Panc1 (cell line): Measurements from ENCODE around the gene SCN1B. TPM values are rescaled to one million over a fixed set of nuclear protein-coding genes. Genes with fewer than 3 reads are reported as not detected.

ENCODE experiments used
- ATAC-seq: fragments of 200-7000 bp; cut with Tn5 transposase; 2 replicates; pipeline ENCODE4 v1.9.1; 2020; ENCODE audit warnings: mild to moderate bottlenecking, moderate library complexity
- Bru-seq: library from RNA; stranded (reverse); fragments of 400-500 nt; gene quantifications from one replicate; lab custom pipeline; 2021; lab: Mats Ljungman, UMichigan
- BruChase-seq, 2 experiments: library from RNA; stranded (reverse); fragments of 400-500 nt; gene quantifications; one replicate each; lab custom pipeline; 2021; lab: Mats Ljungman, UMichigan
- BruUV-seq: library from RNA; stranded (reverse); fragments of 400-500 nt; replicated peaks from 2 replicates; lab custom pipeline; 2021; lab: Mats Ljungman, UMichigan
- CTCF ChIA-PET: fragments of 300-600 bp; sonication (Branson Sonifier 250); formaldehyde crosslinking; loops from one replicate; lab custom pipeline; 2022; ENCODE audit warnings: antibody characterized with exemption; lab: Charles Lee
- POLR2A ChIA-PET: fragments of 300-600 bp; sonication (Branson Sonifier 250); formaldehyde crosslinking; loops from one replicate; lab custom pipeline; 2022; ENCODE audit warnings: antibody characterized with exemption; lab: Charles Lee
- DNase-seq: peaks from one replicate; pipeline ENCODE4 v3.0.0-alpha.2; 2010; ENCODE audit warnings: low read depth, low spot score
- H3K27ac ChIP-seq: 2 replicates; pipeline ENCODE4 v1.5.1; 2011; ENCODE audit warnings: mild to moderate bottlenecking, low read length, inconsistent platforms
- H3K27me3 ChIP-seq: fragments of 200-500 bp; sonication (Bioruptor generic); 2 replicates; pipeline ENCODE4 v1.6.0; 2014; ENCODE audit warnings: low read length, inconsistent platforms; ENCODE audit not compliant: control insufficient read depth, insufficient read depth
- H3K36me3 ChIP-seq: fragments of 200-500 bp; sonication (Bioruptor generic); 2 replicates; pipeline ENCODE4 v1.5.1; 2014; ENCODE audit warnings: inconsistent platforms, mild to moderate bottlenecking, low read length, moderate library complexity; ENCODE audit not compliant: control insufficient read depth, insufficient read depth
- H3K4me1 ChIP-seq: 2 replicates; pipeline ENCODE4 v1.5.1; 2011; ENCODE audit warnings: inconsistent platforms, mild to moderate bottlenecking, low read length, moderate library complexity; ENCODE audit not compliant: control insufficient read depth, insufficient read depth
- H3K4me3 ChIP-seq, 2 experiments: 2 replicates each; pipeline ENCODE4 v1.5.1; 2011 to 2012; ENCODE audit warnings: low read depth in 2 of 2, low read length in 2 of 2, mild to moderate bottlenecking in 2 of 2, inconsistent platforms in 1 of 2, moderate library complexity in 1 of 2
- H3K9me3 ChIP-seq: fragments of 200-500 bp; sonication (Bioruptor generic); 2 replicates; pipeline ENCODE4 v1.5.1; 2014; ENCODE audit warnings: low read depth, mild to moderate bottlenecking, inconsistent platforms, low read length, moderate library complexity; ENCODE audit not compliant: control insufficient read depth, insufficient read depth
- POLR2AphosphoS5 ChIP-seq: IDR thresholded peaks from 2 replicates; pipeline ENCODE4 v1.6.1; 2012; ENCODE audit warnings: mild to moderate bottlenecking, low read depth, low read length, moderate library complexity
- SIN3A ChIP-seq: IDR thresholded peaks from 2 replicates; pipeline ENCODE4 v1.6.1; 2012; ENCODE audit warnings: low read depth, mild to moderate bottlenecking, low read length, moderate library complexity, borderline replicate concordance; ENCODE audit not compliant: insufficient read depth
- TCF7L2 ChIP-seq: IDR thresholded peaks from 2 replicates; pipeline ENCODE4 v1.6.1; 2011; ENCODE audit warnings: mild to moderate bottlenecking, low read depth, low read length, inconsistent platforms
- in situ Hi-C: cut with HindIII; loops from 2 replicates; pipeline ENCODE4 v1.10.0; 2016; ENCODE audit warnings: low sequenced_read_pairs, low pct_unique_long_range_greater_than_20kb
- intact Hi-C: fragments of 100-400 bp; cut with micrococcal nuclease; formaldehyde crosslinking; loops from one replicate; pipeline ENCODE4 v1.10.0; 2022; ENCODE audit not compliant: unreplicated experiment
- long read RNA-seq: library from polyadenylated mRNA; unstranded; transcript quantifications from one replicate; pipeline ENCODE4 v2.0.0, GENCODE V29; 2021; ENCODE audit not compliant: unreplicated experiment
- polyA plus RNA-seq: library from polyadenylated mRNA; unstranded; fragments of >200 nt; gene quantifications from one replicate; pipeline ENCODE4 v1.2.1, GENCODE V29; 2012; ENCODE audit warnings: missing spikeins; ENCODE audit not compliant: insufficient read length
- total RNA-seq: library from RNA; stranded (reverse); gene quantifications from one replicate; pipeline ENCODE4 v1.2.1, GENCODE V29; 2021; ENCODE audit not compliant: unreplicated experiment
- TF ChIP-seq, protein P1 (sequence below), 2 experiments: IDR thresholded peaks; 2 replicates each; pipeline ENCODE4 v1.6.1; 2011 to 2012; ENCODE audit warnings: low read depth in 2 of 2, control low read depth in 1 of 2, low read length in 1 of 2, mild to moderate bottlenecking in 1 of 2, moderate library complexity in 1 of 2; ENCODE audit not compliant: insufficient read depth in 1 of 2
- TF ChIP-seq, protein P2 (sequence below): fragments of 450-650 bp; IDR thresholded peaks from 2 replicates; pipeline ENCODE4 v1.5.1; 2017; ENCODE audit warnings: mild to moderate bottlenecking

Gene SCN1B
- 4.6 TPM for total RNA-seq
- polyA plus RNA-seq, result 2.1 TPM
- Bru-seq, nascent RNA, result percentile 32 among the genes with signal in this experiment
- percentile 41 among the genes with signal in this experiment for BruChase-seq, experiment 1, labeled RNA remaining after a 2-hour chase
- percentile 34 among the genes with signal in this experiment for BruChase-seq, experiment 2, labeled RNA remaining after a 6-hour chase
- long read RNA-seq, partial matches to known transcripts, result 0 of 4 reads
- long read RNA-seq, other reads (novel, unspliced or antisense), result 2 of 4 reads

DNA sequence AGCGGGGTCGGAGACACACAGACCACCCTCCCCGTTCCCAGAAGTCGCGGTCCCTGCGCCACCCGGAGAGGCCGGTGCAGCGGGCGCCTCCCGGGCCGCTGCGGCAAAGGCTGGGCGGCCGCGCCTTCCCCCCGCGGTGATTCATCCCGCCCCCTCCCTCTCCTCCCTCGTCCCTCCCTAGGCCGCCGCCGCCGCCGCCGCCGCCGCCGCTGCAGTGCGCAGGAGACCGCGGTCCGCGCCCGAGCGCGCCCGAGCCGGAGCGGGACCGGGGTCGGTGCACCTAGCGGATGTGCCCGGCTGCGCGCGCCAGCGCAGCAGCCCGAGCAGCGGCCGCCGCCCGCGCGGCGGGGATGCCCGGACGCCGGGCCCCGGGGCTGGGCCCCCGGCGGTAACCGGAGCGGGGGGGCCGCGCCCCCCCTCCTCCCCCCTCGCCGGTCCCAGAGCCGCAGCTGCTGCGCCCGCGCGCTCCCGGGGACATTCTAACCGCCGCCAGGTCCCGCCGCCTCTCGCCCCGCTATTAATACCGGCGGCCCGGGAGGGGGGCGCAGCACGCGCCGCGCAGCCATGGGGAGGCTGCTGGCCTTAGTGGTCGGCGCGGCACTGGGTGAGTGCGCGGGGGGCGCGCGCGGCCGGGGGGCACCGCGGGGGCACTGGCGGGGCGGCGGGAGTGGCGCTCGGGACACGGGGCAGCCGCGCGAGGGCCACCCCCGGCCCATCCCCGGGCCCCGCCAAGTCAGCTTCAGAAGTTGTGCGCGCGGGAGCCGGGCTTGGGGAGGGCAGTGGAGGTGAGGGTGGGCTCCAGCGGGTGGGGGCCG, at the start of gene SCN1B:
Gene SCN1B (plus strand): TSS at position 214 of the 815 bp plus-strand sequence. CDS start 351 bp downstream, at position 565.
- POLR2A ChIA-PET, result no interaction called here
- ATAC-seq (peak; percentile 76), DNase-seq (no peak)
- peak within 1 kb of the TSS; percentile 37 to 46 for H3K4me3 ChIP-seq
- H3K4me1 ChIP-seq, result peaks cover 9% of the 10 kb centered on the region
- no TSS peak for BruUV-seq
- CTCF ChIA-PET, result interaction anchor here (0.7 kb wide), 1 partner anchor 62 kb away, joined by 3 read pairs; no protein-coding TSS in a partner anchor
- H3K9me3 ChIP-seq, result no peaks in the 10 kb centered on the region
- H3K27ac ChIP-seq, result no peak within 1 kb of the TSS
- in situ Hi-C loops, result no loop called here
- intact Hi-C loops, result no loop called here
- TF ChIP-seq SIN3A (no peak), POLR2AphosphoS5 (no peak), TCF7L2 (no peak)
- TF ChIP-seq, protein P1, sequence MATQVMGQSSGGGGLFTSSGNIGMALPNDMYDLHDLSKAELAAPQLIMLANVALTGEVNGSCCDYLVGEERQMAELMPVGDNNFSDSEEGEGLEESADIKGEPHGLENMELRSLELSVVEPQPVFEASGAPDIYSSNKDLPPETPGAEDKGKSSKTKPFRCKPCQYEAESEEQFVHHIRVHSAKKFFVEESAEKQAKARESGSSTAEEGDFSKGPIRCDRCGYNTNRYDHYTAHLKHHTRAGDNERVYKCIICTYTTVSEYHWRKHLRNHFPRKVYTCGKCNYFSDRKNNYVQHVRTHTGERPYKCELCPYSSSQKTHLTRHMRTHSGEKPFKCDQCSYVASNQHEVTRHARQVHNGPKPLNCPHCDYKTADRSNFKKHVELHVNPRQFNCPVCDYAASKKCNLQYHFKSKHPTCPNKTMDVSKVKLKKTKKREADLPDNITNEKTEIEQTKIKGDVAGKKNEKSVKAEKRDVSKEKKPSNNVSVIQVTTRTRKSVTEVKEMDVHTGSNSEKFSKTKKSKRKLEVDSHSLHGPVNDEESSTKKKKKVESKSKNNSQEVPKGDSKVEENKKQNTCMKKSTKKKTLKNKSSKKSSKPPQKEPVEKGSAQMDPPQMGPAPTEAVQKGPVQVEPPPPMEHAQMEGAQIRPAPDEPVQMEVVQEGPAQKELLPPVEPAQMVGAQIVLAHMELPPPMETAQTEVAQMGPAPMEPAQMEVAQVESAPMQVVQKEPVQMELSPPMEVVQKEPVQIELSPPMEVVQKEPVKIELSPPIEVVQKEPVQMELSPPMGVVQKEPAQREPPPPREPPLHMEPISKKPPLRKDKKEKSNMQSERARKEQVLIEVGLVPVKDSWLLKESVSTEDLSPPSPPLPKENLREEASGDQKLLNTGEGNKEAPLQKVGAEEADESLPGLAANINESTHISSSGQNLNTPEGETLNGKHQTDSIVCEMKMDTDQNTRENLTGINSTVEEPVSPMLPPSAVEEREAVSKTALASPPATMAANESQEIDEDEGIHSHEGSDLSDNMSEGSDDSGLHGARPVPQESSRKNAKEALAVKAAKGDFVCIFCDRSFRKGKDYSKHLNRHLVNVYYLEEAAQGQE (IDR thresholded peaks at IDR 0.05; ENCODE audit: insufficient read depth in 1 of 2, low read depth in 2 of 2, low read length in 1 of 2), result no peak
- TF ChIP-seq, protein P2, sequence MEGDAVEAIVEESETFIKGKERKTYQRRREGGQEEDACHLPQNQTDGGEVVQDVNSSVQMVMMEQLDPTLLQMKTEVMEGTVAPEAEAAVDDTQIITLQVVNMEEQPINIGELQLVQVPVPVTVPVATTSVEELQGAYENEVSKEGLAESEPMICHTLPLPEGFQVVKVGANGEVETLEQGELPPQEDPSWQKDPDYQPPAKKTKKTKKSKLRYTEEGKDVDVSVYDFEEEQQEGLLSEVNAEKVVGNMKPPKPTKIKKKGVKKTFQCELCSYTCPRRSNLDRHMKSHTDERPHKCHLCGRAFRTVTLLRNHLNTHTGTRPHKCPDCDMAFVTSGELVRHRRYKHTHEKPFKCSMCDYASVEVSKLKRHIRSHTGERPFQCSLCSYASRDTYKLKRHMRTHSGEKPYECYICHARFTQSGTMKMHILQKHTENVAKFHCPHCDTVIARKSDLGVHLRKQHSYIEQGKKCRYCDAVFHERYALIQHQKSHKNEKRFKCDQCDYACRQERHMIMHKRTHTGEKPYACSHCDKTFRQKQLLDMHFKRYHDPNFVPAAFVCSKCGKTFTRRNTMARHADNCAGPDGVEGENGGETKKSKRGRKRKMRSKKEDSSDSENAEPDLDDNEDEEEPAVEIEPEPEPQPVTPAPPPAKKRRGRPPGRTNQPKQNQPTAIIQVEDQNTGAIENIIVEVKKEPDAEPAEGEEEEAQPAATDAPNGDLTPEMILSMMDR, result no peak
- no peaks in the 10 kb centered on the region; the same call in 1 of the 2 replicates for H3K36me3 ChIP-seq
- peaks cover 3% of the 10 kb centered on the region; the same call in 1 of the 2 replicates for H3K27me3 ChIP-seq

DNA sequence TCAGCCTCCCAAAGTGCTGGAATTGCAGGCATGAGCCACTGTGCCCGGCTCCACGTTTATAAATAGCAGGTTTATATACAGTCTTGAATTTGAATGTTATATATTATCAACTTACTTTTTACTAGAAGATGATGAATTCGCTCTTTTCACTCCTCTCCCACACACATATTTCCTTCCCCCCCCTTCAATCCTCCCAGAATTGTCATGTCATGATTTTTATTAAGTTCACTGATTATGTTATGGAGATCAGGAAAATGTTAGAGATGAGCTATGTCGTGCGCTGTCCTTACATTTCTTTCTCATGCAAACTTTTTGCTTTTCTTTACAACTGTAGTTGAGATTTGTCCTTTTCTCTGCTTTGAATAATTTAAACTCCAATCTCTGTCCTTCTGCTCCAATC, 48.0 kb upstream of the SCN1B start:
- in situ Hi-C loops, result no loop called here
- ChIA-PET POLR2A (no interaction called here), CTCF (no interaction called here)

More for the DNA sequence above, 48.0 kb upstream of the SCN1B start:
- ATAC-seq (no peak), DNase-seq (no peak)
- Histone ChIP-seq H3K4me1 (no peaks in the 10 kb centered on the region), H3K9me3 (no peaks in the 10 kb centered on the region), H3K27ac (no peak overlapping the region), H3K36me3 (no peaks in the 10 kb centered on the region), H3K4me3 (no peak overlapping the region), H3K27me3 (no peaks in the 10 kb centered on the region)
- TF ChIP-seq, protein P1 (IDR thresholded peaks at IDR 0.05; ENCODE audit: insufficient read depth in 1 of 2, low read depth in 2 of 2, low read length in 1 of 2), result no peak
- TF ChIP-seq, protein P2, result no peak
- TF ChIP-seq TCF7L2, result no peak
- TF ChIP-seq SIN3A, result no peak
- TF ChIP-seq POLR2AphosphoS5, result no peak
- intact Hi-C loops, result no loop called here
- BruUV-seq, result no TSS peak
